ENCODE measurements around the gene ALKAL2. TPM values are rescaled to one million over a fixed set of nuclear protein-coding genes. Genes with fewer than 3 reads are reported as not detected.

ALKAL2 gene
- total and polyA plus RNA-seq, 2 of the 13 experiments (the other 11 are each of a cell fraction or from before 2014, with no cell fraction given), result 0.22 to 1.7 TPM

GRCh38 chr2:287911-288757 is at the start of gene ALKAL2 (continued):
- TF ChIP-seq CREM (IDR thresholded peaks at IDR 0.05) (no peak), CREM (CRISPR knock-in tag; IDR thresholded peaks at IDR 0.05) (no peak), MXD1 (CRISPR knock-in tag; IDR thresholded peaks at IDR 0.05) (no peak), HNRNPLL (IDR thresholded peaks at IDR 0.05; ENCODE audit: low read depth, low read length, poor library complexity, severe bottlenecking) (peak; percentile 52), TCF12 (IDR thresholded peaks at IDR 0.05) (no peak), TCF12 (CRISPR knock-in tag; IDR thresholded peaks at IDR 0.05) (no peak), ZNF724P (CRISPR knock-in tag; IDR thresholded peaks at IDR 0.05; ENCODE audit: borderline replicate concordance) (0 out of 2 replicates have a peak, but pooled peaks have one; percentile 63), ZNF777 (CRISPR knock-in tag; IDR thresholded peaks at IDR 0.05) (peak; percentile 96), AGO1 (IDR thresholded peaks at IDR 0.05; ENCODE audit: low read depth, low read length, poor library complexity, severe bottlenecking) (peak; percentile 46), MXD4 (CRISPR knock-in tag; IDR thresholded peaks at IDR 0.05) (no peak), ZNF574 (CRISPR knock-in tag; IDR thresholded peaks at IDR 0.05) (no peak; the same call in 1 of the 2 replicates), PAWR (CRISPR knock-in tag; IDR thresholded peaks at IDR 0.05; ENCODE audit: borderline replicate concordance) (no peak)
- TF ChIP-seq, protein P1, sequence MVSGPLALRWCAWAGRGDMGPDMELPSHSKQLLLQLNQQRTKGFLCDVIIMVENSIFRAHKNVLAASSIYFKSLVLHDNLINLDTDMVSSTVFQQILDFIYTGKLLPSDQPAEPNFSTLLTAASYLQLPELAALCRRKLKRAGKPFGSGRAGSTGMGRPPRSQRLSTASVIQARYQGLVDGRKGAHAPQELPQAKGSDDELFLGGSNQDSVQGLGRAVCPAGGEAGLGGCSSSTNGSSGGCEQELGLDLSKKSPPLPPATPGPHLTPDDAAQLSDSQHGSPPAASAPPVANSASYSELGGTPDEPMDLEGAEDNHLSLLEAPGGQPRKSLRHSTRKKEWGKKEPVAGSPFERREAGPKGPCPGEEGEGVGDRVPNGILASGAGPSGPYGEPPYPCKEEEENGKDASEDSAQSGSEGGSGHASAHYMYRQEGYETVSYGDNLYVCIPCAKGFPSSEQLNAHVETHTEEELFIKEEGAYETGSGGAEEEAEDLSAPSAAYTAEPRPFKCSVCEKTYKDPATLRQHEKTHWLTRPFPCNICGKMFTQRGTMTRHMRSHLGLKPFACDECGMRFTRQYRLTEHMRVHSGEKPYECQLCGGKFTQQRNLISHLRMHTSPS (CRISPR knock-in tag; IDR thresholded peaks at IDR 0.05; ENCODE audit: low read depth), result no peak
- TF ChIP-seq, protein P2, sequence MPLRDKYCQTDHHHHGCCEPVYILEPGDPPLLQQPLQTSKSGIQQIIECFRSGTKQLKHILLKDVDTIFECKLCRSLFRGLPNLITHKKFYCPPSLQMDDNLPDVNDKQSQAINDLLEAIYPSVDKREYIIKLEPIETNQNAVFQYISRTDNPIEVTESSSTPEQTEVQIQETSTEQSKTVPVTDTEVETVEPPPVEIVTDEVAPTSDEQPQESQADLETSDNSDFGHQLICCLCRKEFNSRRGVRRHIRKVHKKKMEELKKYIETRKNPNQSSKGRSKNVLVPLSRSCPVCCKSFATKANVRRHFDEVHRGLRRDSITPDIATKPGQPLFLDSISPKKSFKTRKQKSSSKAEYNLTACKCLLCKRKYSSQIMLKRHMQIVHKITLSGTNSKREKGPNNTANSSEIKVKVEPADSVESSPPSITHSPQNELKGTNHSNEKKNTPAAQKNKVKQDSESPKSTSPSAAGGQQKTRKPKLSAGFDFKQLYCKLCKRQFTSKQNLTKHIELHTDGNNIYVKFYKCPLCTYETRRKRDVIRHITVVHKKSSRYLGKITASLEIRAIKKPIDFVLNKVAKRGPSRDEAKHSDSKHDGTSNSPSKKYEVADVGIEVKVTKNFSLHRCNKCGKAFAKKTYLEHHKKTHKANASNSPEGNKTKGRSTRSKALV (CRISPR knock-in tag; IDR thresholded peaks at IDR 0.05), result peak; percentile 95
- TF ChIP-seq, protein P3, sequence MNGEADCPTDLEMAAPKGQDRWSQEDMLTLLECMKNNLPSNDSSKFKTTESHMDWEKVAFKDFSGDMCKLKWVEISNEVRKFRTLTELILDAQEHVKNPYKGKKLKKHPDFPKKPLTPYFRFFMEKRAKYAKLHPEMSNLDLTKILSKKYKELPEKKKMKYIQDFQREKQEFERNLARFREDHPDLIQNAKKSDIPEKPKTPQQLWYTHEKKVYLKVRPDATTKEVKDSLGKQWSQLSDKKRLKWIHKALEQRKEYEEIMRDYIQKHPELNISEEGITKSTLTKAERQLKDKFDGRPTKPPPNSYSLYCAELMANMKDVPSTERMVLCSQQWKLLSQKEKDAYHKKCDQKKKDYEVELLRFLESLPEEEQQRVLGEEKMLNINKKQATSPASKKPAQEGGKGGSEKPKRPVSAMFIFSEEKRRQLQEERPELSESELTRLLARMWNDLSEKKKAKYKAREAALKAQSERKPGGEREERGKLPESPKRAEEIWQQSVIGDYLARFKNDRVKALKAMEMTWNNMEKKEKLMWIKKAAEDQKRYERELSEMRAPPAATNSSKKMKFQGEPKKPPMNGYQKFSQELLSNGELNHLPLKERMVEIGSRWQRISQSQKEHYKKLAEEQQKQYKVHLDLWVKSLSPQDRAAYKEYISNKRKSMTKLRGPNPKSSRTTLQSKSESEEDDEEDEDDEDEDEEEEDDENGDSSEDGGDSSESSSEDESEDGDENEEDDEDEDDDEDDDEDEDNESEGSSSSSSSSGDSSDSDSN (CRISPR knock-in tag; IDR thresholded peaks at IDR 0.05), result no peak; the same call in 1 of the 2 replicates
- TF ChIP-seq, protein P4, sequence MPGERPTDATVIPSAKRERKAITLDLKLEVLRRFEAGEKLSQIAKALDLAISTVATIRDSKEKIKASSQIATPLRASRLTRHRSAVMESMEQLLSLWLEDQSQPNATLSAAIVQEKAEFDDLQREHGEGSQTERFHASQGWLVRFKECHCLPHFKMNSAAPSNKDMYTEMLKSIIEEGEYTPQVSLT (CRISPR knock-in tag; IDR thresholded peaks at IDR 0.05; ENCODE audit: borderline replicate concordance, low read depth), result no peak
- TF ChIP-seq, protein P5, sequence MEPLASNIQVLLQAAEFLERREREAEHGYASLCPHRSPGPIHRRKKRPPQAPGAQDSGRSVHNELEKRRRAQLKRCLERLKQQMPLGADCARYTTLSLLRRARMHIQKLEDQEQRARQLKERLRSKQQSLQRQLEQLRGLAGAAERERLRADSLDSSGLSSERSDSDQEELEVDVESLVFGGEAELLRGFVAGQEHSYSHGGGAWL (CRISPR knock-in tag; IDR thresholded peaks at IDR 0.05), result peak; percentile 26; the same call in 1 of the 2 replicates

All from HepG2 (cell line).